ENCODE data around the gene NUDCD3.

GRCh38 chr7:44469461-44470134 is 20.9 kb downstream of the NUDCD3 start:
- TF ChIP-seq, protein P1, sequence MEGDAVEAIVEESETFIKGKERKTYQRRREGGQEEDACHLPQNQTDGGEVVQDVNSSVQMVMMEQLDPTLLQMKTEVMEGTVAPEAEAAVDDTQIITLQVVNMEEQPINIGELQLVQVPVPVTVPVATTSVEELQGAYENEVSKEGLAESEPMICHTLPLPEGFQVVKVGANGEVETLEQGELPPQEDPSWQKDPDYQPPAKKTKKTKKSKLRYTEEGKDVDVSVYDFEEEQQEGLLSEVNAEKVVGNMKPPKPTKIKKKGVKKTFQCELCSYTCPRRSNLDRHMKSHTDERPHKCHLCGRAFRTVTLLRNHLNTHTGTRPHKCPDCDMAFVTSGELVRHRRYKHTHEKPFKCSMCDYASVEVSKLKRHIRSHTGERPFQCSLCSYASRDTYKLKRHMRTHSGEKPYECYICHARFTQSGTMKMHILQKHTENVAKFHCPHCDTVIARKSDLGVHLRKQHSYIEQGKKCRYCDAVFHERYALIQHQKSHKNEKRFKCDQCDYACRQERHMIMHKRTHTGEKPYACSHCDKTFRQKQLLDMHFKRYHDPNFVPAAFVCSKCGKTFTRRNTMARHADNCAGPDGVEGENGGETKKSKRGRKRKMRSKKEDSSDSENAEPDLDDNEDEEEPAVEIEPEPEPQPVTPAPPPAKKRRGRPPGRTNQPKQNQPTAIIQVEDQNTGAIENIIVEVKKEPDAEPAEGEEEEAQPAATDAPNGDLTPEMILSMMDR (IDR thresholded peaks at IDR 0.05; ENCODE audit: poor library complexity) = no peak
- TF ChIP-seq EZH2 (IDR thresholded peaks at IDR 0.05; ENCODE audit: borderline replicate concordance) = no peak
